Naive thymus-derived CD4-positive, alpha-beta T cell (primary cell): Measurements from ENCODE around the gene NTM. TPM values are rescaled to one million over a fixed set of nuclear protein-coding genes. Genes with fewer than 3 reads are reported as not detected.

Experiments
- ATAC-seq: fragments of 150-1000 bp; cut with Tn5 transposase; 2 replicates; pipeline ENCODE4 v1.10.0; 2021; ENCODE audit warnings: mild to moderate bottlenecking, moderate library complexity
- CTCF ChIA-PET: fragments of 350-600 bp; sonication (Branson Sonifier 250); formaldehyde crosslinking; loops from one replicate; lab custom pipeline; 2021; ENCODE audit warnings: antibody characterized with exemption; lab: Charles Lee
- POLR2A ChIA-PET: fragments of 350-600 bp; sonication (Branson Sonifier 250); formaldehyde crosslinking; loops from one replicate; lab custom pipeline; 2021; ENCODE audit warnings: antibody characterized with exemption, inconsistent platforms; lab: Charles Lee
- DNase-seq, 9 donors: peaks; one replicate each; pipeline versions ENCODE4 v3.0.0 to v3.0.0-alpha.2; 2020 to 2022; ENCODE audit warnings: mixed read lengths in 1 of 9
- H3K27ac ChIP-seq: one replicate; pipeline ENCODE4 v1.7.0; 2013; ENCODE audit warnings: mild to moderate bottlenecking, low read depth, low read length, moderate library complexity
- H3K27me3 ChIP-seq, 2 donors: one replicate each; pipeline ENCODE4 v1.7.0; 2013; ENCODE audit warnings: low read length in 2 of 2, mild to moderate bottlenecking in 2 of 2, moderate library complexity in 2 of 2; ENCODE audit not compliant: control insufficient read depth in 2 of 2, insufficient read depth in 2 of 2
- H3K36me3 ChIP-seq, 3 experiments: 1 replicate in 2 of 3; 2 replicates in 1 of 3; pipeline ENCODE4 v1.7.0; 2013; ENCODE audit warnings: low read length in 3 of 3, mild to moderate bottlenecking in 3 of 3, moderate library complexity in 1 of 3; ENCODE audit not compliant: insufficient read depth in 3 of 3, control insufficient read depth in 2 of 3
- H3K4me1 ChIP-seq, 2 donors: one replicate each; pipeline ENCODE4 v1.7.0; 2013; ENCODE audit warnings: low read length in 2 of 2, mild to moderate bottlenecking in 2 of 2, moderate library complexity in 1 of 2; ENCODE audit not compliant: control insufficient read depth in 2 of 2, insufficient read depth in 2 of 2
- H3K4me3 ChIP-seq: 2 replicates; pipeline ENCODE4 v1.7.0; 2013; ENCODE audit warnings: mild to moderate bottlenecking, low read length
- H3K9me3 ChIP-seq, 3 experiments: 1 replicate in 2 of 3; 2 replicates in 1 of 3; pipeline ENCODE4 v1.7.0; 2013; ENCODE audit warnings: low read length in 3 of 3; ENCODE audit not compliant: control insufficient read depth in 2 of 3
- H3K27ac Mint-ChIP-seq, 9 donors: one replicate each; pipeline ENCODE4 v1.8.0; 2020 to 2022; ENCODE audit warnings: mixed read lengths in 9 of 9, mild to moderate bottlenecking in 8 of 9, moderate library complexity in 5 of 9, inconsistent platforms in 2 of 9
- H3K27me3 Mint-ChIP-seq, 5 donors: one replicate each; pipeline ENCODE4 v1.8.0; 2021 to 2022; ENCODE audit warnings: mixed read lengths in 5 of 5, mild to moderate bottlenecking in 1 of 5
- H3K36me3 Mint-ChIP-seq, 5 donors: one replicate each; pipeline ENCODE4 v1.8.0; 2020 to 2022; ENCODE audit warnings: mixed read lengths in 5 of 5, mild to moderate bottlenecking in 3 of 5, inconsistent platforms in 1 of 5
- H3K4me1 Mint-ChIP-seq, 7 donors: one replicate each; pipeline ENCODE4 v1.8.0; 2020 to 2022; ENCODE audit warnings: mixed read lengths in 7 of 7, mild to moderate bottlenecking in 3 of 7, inconsistent platforms in 1 of 7
- H3K4me3 Mint-ChIP-seq, 10 donors: one replicate each; pipeline ENCODE4 v1.8.0; 2020 to 2022; ENCODE audit warnings: mild to moderate bottlenecking in 10 of 10, mixed read lengths in 10 of 10, moderate library complexity in 6 of 10, inconsistent platforms in 2 of 10
- H3K9me3 Mint-ChIP-seq, 11 donors: one replicate each; pipeline ENCODE4 v1.8.0; 2020 to 2022; ENCODE audit warnings: mixed read lengths in 11 of 11, mild to moderate bottlenecking in 4 of 11, inconsistent platforms in 1 of 11, moderate library complexity in 1 of 11
- intact Hi-C, 2 donors: fragments of 100-400 bp; cut with micrococcal nuclease; formaldehyde crosslinking; loops; one replicate each; pipeline ENCODE4 v1.15.1; 2023
- polyA plus RNA-seq, 2 donors: library from polyadenylated mRNA; unstranded; fragments of 300-500 nt; fragmentation: Illumina TruSeq; gene quantifications; one replicate each; pipeline ENCODE4 v1.2.3, GENCODE V29; 2021
- total RNA-seq, 6 experiments: library from RNA in 5 of 6; stranded (reverse) in 5 of 6; gene quantifications; 1 replicate in 5 of 6; 2 replicates in 1 of 6; pipeline ENCODE4 v1.2.3 and lab custom pipeline; 2021 to 2026

The NTM gene
- total and polyA plus RNA-seq, 7 experiments from 2014 or later: not detected

- no peaks in the 10 kb centered on the region for H3K4me1 Mint-ChIP-seq
- POLR2A ChIA-PET: no interaction called here
Observed at GRCh38 chr11:131662317-131662972, 292.0 kb downstream of the NTM start.

GRCh38 chr11:131662993-131663392 lies 292.6 kb downstream of the NTM start:
- no peak overlapping the region for H3K4me3 ChIP-seq
- H3K36me3 ChIP-seq: no peaks in the 10 kb centered on the region
- intact Hi-C loops: no loop called here
- POLR2A ChIA-PET: no interaction called here
- H3K27ac ChIP-seq: no peak overlapping the region
- no peak for ATAC-seq
- H3K4me1 ChIP-seq: no peaks in the 10 kb centered on the region
- H3K4me3 Mint-ChIP-seq: no peak overlapping the region
- DNase-seq: no peak
- H3K4me1 Mint-ChIP-seq: no peaks in the 10 kb centered on the region
- peaks cover 0 to 2% (median 0%) of the 10 kb centered on the region in 11 donors for H3K9me3 Mint-ChIP-seq
- CTCF ChIA-PET: no interaction called here
- H3K9me3 ChIP-seq: no peaks in the 10 kb centered on the region
- H3K36me3 Mint-ChIP-seq: no peaks in the 10 kb centered on the region
- H3K27ac Mint-ChIP-seq: no peak overlapping the region
- H3K27me3 ChIP-seq: no peaks in the 10 kb centered on the region
- peaks cover 0 to 22% (median 5%) of the 10 kb centered on the region in 5 donors for H3K27me3 Mint-ChIP-seq

More at GRCh38 chr11:131662317-131662972, 292.0 kb downstream of the NTM start:
- no peaks in the 10 kb centered on the region for H3K36me3 Mint-ChIP-seq
- CTCF ChIA-PET: no interaction called here
- no peak for DNase-seq
- peaks cover 0 to 2% (median 0%) of the 10 kb centered on the region in 11 donors for H3K9me3 Mint-ChIP-seq
- no peaks in the 10 kb centered on the region for H3K27me3 ChIP-seq
- H3K9me3 ChIP-seq: no peaks in the 10 kb centered on the region
- H3K4me1 ChIP-seq: no peaks in the 10 kb centered on the region
- H3K36me3 ChIP-seq: no peaks in the 10 kb centered on the region
- no peak overlapping the region for H3K4me3 Mint-ChIP-seq
- ATAC-seq: no peak
- H3K27ac Mint-ChIP-seq: no peak overlapping the region
- no peak overlapping the region for H3K27ac ChIP-seq
- no peak overlapping the region for H3K4me3 ChIP-seq
- peaks cover 0 to 21% (median 5%) of the 10 kb centered on the region in 5 donors for H3K27me3 Mint-ChIP-seq
- intact Hi-C loops: no loop called here

GRCh38 chr11:131663405-131664200 lies 293.2 kb downstream of the NTM start:
- ATAC-seq (no peak), DNase-seq (no peak)
- Mint-ChIP-seq H3K9me3 (peaks cover 0 to 2% (median 0%) of the 10 kb centered on the region in 11 donors), H3K27me3 (peaks cover 0 to 24% (median 5%) of the 10 kb centered on the region in 5 donors), H3K36me3 (no peaks in the 10 kb centered on the region), H3K4me1 (peaks cover 0 to 3% (median 0%) of the 10 kb centered on the region in 7 donors), H3K27ac (no peak overlapping the region), H3K4me3 (no peak overlapping the region)
- intact Hi-C loops: no loop called here
- H3K4me1 ChIP-seq: no peaks in the 10 kb centered on the region
- no peaks in the 10 kb centered on the region for H3K9me3 ChIP-seq
- CTCF ChIA-PET: no interaction called here
- H3K4me3 ChIP-seq: no peak overlapping the region
- no peaks in the 10 kb centered on the region for H3K36me3 ChIP-seq
- no peak overlapping the region for H3K27ac ChIP-seq
- no peaks in the 10 kb centered on the region for H3K27me3 ChIP-seq
- POLR2A ChIA-PET: no interaction called here

GRCh38 chr11:131664293-131664692 lies 293.9 kb downstream of the NTM start:
- peaks cover 0 to 6% (median 0%) of the 10 kb centered on the region in 7 donors for H3K4me1 Mint-ChIP-seq
- H3K9me3 Mint-ChIP-seq: peaks cover 0 to 2% (median 0%) of the 10 kb centered on the region in 11 donors
- no peak overlapping the region for H3K27ac Mint-ChIP-seq
- DNase-seq: no peak
- intact Hi-C loops: no loop called here
- CTCF ChIA-PET: no interaction called here
- Histone ChIP-seq H3K4me1 (no peaks in the 10 kb centered on the region), H3K9me3 (no peaks in the 10 kb centered on the region), H3K27me3 (no peaks in the 10 kb centered on the region), H3K36me3 (no peaks in the 10 kb centered on the region), H3K4me3 (no peak overlapping the region), H3K27ac (no peak overlapping the region)
- H3K27me3 Mint-ChIP-seq: peaks cover 0 to 19% (median 5%) of the 10 kb centered on the region in 5 donors
- no peak for ATAC-seq
- POLR2A ChIA-PET: no interaction called here
- no peak overlapping the region for H3K4me3 Mint-ChIP-seq
- H3K36me3 Mint-ChIP-seq: no peaks in the 10 kb centered on the region

GRCh38 chr11:131664816-131665215 lies 294.4 kb downstream of the NTM start:
- Histone ChIP-seq H3K4me3 (no peak overlapping the region), H3K9me3 (no peaks in the 10 kb centered on the region), H3K27ac (no peak overlapping the region), H3K4me1 (no peaks in the 10 kb centered on the region), H3K36me3 (no peaks in the 10 kb centered on the region), H3K27me3 (no peaks in the 10 kb centered on the region)
- H3K4me3 Mint-ChIP-seq: no peak overlapping the region
- no peak overlapping the region for H3K27ac Mint-ChIP-seq
- peaks cover 0 to 6% (median 0%) of the 10 kb centered on the region in 7 donors for H3K4me1 Mint-ChIP-seq
- ChIA-PET CTCF (no interaction called here), POLR2A (no interaction called here)
- no peaks in the 10 kb centered on the region for H3K36me3 Mint-ChIP-seq
- H3K9me3 Mint-ChIP-seq: peaks cover 0 to 2% (median 0%) of the 10 kb centered on the region in 11 donors
- peaks cover 0 to 15% (median 5%) of the 10 kb centered on the region in 5 donors for H3K27me3 Mint-ChIP-seq
- no peak for ATAC-seq
- intact Hi-C loops: no loop called here
- no peak for DNase-seq

GRCh38 chr11:131665344-131665968 lies 295.0 kb downstream of the NTM start:
- CTCF ChIA-PET: interaction anchor here (0.8 kb wide), 1 partner anchor 25 kb away, joined by 3 read pairs; no protein-coding TSS in a partner anchor
- no peaks in the 10 kb centered on the region for H3K4me1 ChIP-seq
- Mint-ChIP-seq H3K4me3 (no peak overlapping the region), H3K36me3 (no peaks in the 10 kb centered on the region), H3K4me1 (peaks cover 0 to 6% (median 0%) of the 10 kb centered on the region in 7 donors), H3K27me3 (peaks cover 0 to 15% (median 4%) of the 10 kb centered on the region in 5 donors), H3K9me3 (peaks cover 0 to 2% (median 0%) of the 10 kb centered on the region in 11 donors), H3K27ac (no peak overlapping the region)
- DNase-seq (no peak), ATAC-seq (peak; percentile 18)
- H3K27me3 ChIP-seq: no peaks in the 10 kb centered on the region
- POLR2A ChIA-PET: no interaction called here
- H3K36me3 ChIP-seq: no peaks in the 10 kb centered on the region
- intact Hi-C loops: no loop called here
- H3K9me3 ChIP-seq: no peaks in the 10 kb centered on the region
- no peak overlapping the region for H3K27ac ChIP-seq
- H3K4me3 ChIP-seq: no peak overlapping the region
